ENCODE measurements around the gene CLSTN1.

DNA sequence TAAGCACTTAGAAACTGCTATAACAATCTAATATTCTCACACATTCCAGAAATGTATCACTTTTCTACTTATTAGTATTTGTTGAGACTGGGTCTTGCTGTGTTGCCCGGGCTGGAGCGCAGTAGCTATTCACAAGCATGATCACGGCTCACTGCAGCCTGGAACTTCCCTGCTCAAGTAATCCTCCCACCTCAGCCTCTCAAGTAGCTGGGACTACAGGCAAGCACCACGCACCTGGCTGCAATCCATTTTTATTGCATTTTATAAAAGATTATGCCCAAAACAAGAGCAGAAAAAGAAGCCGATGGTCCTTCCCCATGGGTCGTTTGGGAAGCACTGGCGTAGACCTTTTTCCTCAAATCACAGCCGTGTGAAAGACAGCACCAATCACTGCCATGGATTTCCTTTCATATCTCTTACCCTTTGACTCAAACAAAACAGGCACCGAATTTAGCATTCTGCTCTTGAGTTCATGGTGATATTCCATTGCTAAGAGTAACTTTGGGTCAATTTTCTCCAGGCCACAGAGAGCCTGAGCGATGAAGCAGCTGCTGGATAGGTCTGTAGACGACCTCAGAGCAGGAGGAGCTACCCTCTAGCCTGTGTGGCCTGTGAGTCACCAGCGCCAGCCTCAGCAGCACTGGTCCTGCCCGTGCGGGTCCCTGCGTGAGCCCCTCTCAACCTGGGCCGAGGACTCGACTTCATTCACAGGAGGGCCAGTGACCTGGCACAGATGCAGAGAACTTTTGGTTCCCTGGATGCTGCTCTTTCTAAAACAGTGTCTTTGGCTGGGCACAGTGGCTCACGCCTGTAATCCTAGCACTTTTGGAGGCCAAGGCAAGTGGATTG, 91.4 kb downstream of the CLSTN1 start:
- TF ChIP-seq, protein P1, sequence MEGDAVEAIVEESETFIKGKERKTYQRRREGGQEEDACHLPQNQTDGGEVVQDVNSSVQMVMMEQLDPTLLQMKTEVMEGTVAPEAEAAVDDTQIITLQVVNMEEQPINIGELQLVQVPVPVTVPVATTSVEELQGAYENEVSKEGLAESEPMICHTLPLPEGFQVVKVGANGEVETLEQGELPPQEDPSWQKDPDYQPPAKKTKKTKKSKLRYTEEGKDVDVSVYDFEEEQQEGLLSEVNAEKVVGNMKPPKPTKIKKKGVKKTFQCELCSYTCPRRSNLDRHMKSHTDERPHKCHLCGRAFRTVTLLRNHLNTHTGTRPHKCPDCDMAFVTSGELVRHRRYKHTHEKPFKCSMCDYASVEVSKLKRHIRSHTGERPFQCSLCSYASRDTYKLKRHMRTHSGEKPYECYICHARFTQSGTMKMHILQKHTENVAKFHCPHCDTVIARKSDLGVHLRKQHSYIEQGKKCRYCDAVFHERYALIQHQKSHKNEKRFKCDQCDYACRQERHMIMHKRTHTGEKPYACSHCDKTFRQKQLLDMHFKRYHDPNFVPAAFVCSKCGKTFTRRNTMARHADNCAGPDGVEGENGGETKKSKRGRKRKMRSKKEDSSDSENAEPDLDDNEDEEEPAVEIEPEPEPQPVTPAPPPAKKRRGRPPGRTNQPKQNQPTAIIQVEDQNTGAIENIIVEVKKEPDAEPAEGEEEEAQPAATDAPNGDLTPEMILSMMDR (IDR thresholded peaks at IDR 0.05) = no peak
- TF ChIP-seq EZH2 (IDR thresholded peaks at IDR 0.05; ENCODE audit: borderline replicate concordance, insufficient read depth, low read depth, low read length, poor library complexity, severe bottlenecking) = no peak

Data from B cell (primary cell).